GM19395 (cell line): ENCODE measurements around the gene CYP2J2.
"Not testable (repeated sequence)": the region's sequence is repeated elsewhere in the genome, so short reads cannot be mapped to it uniquely, and the experiment has no call there.

Experiments
- ATAC-seq: cut with Tn5 transposase; IDR thresholded peaks from one replicate; pipeline ENCODE4 v1.9.1; 2021; ENCODE audit warnings: mild to moderate bottlenecking, moderate library complexity; ENCODE audit not compliant: unreplicated experiment

Gene CYP2J2

GRCh38 chr1:59878370-59878769, 48.2 kb downstream of the CYP2J2 start:
- ATAC-seq = no peak

DNA sequence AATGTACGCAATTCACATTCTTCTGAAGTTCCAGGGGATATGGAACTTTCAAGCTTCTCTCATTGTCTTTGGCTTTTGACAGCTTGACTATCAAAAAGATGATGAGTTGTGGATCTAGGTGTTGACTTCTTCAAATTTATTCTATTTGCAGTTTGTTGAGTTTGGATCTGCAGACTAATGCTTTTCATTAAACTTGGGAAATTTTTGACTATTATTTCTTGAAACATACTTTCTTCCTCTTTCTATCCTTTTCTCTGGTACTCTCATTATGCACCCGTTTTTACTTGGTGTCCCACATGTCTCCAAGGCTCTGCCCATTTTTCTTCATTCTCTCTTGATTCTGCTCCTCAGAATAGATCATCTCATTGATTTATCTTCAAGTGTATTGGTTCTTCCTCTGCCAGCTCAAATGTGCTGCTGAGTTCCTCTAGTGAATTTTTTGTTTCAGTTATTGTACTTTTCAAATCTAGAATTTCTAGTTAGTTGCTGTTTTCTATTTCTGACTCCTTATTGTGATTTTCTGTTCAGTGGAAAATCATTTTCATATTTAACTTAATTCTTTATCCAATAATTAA, 49.4 kb downstream of the CYP2J2 start:
- ATAC-seq = no peak

DNA sequence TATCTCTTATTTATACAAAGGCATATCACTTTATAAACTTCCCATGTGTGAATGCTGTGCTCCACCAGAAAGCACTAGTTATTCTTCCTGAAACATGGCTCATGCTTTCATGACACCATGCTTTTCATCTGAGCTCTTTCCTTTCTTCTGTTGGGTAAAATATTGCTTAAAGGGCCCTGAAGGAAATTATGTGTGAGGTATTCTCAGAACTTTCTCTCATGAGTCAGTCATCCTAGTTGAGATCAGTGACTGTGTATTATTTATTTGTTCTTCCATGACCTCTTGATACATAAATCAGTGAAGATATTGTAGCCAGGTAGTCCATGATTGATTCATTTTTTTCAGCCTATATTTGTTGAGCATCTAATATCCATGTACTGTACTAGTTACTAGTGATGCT, 54.8 kb downstream of the CYP2J2 start:
- no peak for ATAC-seq

GRCh38 chr1:59866462-59866861, 60.1 kb downstream of the CYP2J2 start:
- no peak for ATAC-seq

DNA sequence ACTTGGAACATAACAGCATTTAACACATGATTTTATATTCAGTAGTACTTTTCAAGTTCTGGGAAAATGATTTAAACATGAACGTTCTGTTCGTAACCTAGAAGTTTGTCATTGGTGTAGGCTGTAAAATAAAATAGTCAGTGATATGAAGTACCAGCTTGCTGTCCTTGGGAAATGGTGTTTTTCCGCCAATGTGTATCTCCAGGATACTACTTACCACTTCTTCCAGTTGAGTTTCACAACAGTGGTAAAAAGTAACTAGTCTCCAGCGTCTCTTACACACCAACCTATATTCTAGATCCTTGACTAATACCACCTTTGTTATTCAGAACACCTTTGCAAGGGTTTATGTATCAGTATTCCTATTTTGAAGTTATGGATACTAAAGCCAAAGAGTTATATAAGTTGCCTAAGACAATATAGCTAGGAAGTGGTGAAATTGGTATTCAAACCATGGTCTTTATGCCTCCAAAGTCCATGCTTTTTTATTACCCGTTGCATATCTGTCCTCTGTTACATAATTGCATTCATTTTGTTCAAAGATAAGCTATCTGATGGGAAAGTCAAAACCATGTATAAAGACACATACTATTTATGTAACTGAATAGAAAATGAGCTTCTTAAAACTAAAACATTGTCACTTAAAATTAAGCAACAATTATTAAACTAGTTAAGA, 68.8 kb downstream of the CYP2J2 start:
- no peak for ATAC-seq

DNA sequence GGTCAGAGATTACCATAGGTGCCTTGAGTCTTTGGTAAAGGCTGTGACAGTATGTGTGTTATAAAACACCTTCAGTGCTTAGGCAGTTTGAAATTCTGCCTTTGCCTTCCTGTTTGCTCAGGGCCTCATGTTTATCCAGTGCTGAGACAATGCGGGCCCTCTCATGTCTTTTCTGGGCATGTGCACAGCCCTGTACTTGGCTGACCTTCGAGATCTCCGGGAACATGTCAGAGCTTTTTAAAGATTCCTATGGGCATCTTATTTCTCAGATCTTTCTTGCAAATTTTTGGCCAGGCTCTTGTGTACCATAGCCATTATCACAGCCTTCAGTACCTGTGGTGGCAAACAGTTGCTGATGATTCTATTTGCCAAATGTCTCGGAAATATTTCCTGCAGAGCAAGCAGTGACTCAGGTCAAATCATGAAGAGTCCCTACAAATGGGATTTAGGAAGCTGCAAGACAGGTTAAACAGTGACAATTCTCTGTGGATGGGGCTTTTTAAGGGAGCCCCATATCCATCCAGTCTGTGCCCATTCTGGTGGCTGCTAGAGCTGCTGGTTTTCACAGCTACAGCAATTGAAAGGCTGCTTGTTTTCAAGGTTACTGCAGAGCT, 69.7 kb downstream of the CYP2J2 start:
- no peak for ATAC-seq

DNA sequence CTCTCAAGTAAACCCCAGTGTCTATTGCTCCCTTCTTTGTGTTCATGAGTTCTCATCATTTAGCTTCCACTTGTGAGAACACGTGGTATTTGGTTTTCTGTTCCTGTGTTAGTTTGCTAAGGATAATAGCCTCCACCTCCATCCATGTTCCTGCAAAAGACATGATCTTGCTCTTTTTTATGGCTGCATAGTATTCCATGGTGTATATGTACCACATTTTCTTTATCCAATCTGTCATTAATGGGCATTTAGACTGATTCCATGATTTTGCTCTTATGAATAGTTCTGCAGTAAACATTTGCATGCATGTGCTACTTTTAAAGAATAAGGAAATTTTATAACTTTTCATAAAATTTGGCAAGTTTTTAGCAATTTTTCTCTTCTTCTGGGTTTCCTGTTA, 71.3 kb downstream of the CYP2J2 start:
- not testable (repeated sequence) for ATAC-seq

DNA sequence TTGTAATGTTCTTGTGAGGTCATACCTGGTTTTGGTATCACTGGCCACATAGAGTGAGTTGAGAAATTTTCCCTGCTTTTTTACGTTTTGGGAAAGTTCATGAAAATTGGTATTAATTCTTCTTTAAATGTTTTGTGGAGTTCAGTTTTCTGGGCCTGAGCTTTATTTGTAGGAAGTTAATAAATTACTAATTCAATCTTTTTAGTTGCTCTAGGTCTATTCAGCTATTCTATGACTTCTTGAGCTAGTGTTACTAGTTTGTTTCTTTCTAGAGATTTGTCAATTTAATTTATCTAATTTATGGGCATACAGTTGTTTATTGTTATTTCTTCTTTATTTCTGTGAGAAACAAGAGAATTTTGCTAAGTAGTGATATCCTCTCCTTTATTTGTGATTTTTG, 74.5 kb downstream of the CYP2J2 start:
- ATAC-seq = no peak

DNA sequence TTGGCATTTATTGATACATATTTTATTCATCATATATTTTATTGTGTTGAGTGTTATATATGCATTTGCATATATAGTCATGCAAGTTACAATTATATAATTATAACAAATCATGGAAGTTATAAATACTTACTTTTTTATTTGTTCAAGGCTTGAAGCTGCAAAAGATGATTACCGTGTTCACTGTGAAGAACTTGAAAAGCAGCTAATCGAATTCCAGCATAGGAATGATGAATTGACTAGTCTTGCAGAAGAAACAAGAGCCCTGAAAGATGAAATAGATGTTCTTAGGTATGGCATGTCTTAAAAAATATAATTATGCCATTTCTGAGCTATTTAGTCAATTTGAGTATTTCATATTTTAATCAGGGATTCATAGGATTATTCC, 79.7 kb downstream of the CYP2J2 start:
- ATAC-seq = no peak

- ATAC-seq = no peak
Measured at GRCh38 chr1:59846209-59846894, 80.2 kb downstream of the CYP2J2 start.

GRCh38 chr1:59845091-59845490, 81.5 kb downstream of the CYP2J2 start:
- ATAC-seq = no peak
